Measurements from ENCODE around the gene ITPRIP.

- TF ChIP-seq CTCF (conservative IDR thresholded peaks at IDR 0.05 in 1 of 2, IDR thresholded peaks at IDR 0.05 in 1 of 2; ENCODE audit: low read depth in 1 of 2, low read length in 2 of 2) = no peak
- no peak for TF ChIP-seq EZH2 (IDR thresholded peaks at IDR 0.05; ENCODE audit: low read length, missing control alignments)
Observed at GRCh38 chr10:104307576-104308438, 30.5 kb downstream of the ITPRIP start.

Measured in fibroblast of lung (primary cell).